PFSK-1 (cell line): ENCODE measurements around the gene NRXN3.

Source experiments
- REST ChIP-seq, 2 experiments: IDR thresholded peaks; 2 replicates each; pipeline versions ENCODE4 v1.6.1 to v1.8.0; 2011 to 2012; ENCODE audit warnings: low read depth in 2 of 2, low read length in 2 of 2, control low read depth in 1 of 2, inconsistent platforms in 1 of 2, mild to moderate bottlenecking in 1 of 2, moderate library complexity in 1 of 2; ENCODE audit not compliant: insufficient read depth in 1 of 2
- SIN3A ChIP-seq: IDR thresholded peaks from 2 replicates; pipeline ENCODE4 v1.6.1; 2012; ENCODE audit warnings: mild to moderate bottlenecking, low read length, moderate library complexity, borderline replicate concordance; ENCODE audit not compliant: insufficient read depth
- TAF1 ChIP-seq: IDR thresholded peaks from 2 replicates; pipeline ENCODE4 v1.6.1; 2012; ENCODE audit warnings: low read length, control low read depth, borderline replicate concordance; ENCODE audit not compliant: insufficient read depth

- TF ChIP-seq SIN3A: no peak
- TF ChIP-seq REST (IDR thresholded peaks at IDR 0.05; ENCODE audit: insufficient read depth in 1 of 2, low read depth in 2 of 2, low read length in 2 of 2): no peak
- TF ChIP-seq TAF1: no peak
Observed at GRCh38 chr14:79791055-79791732, 1621.0 kb downstream of the NRXN3 start.
